M059J (cell line): ENCODE results near the gene FIG4. TPM values are rescaled to one million over a fixed set of nuclear protein-coding genes. Genes with fewer than 3 reads are reported as not detected.

ENCODE experiments used
- DNase-seq: peaks from one replicate; pipeline ENCODE4 v3.0.0-alpha.2; 2012; ENCODE audit warnings: low read depth
- total RNA-seq: library from RNA; depleted of rRNA; stranded (reverse); fragments of >200 nt; shearing (Covaris generic); gene quantifications from 2 replicates; pipeline ENCODE4 v1.2.3, GENCODE V29; 2014

The FIG4 gene
- total RNA-seq, 1 experiment from 2014 or later, result 15.4 TPM

DNA sequence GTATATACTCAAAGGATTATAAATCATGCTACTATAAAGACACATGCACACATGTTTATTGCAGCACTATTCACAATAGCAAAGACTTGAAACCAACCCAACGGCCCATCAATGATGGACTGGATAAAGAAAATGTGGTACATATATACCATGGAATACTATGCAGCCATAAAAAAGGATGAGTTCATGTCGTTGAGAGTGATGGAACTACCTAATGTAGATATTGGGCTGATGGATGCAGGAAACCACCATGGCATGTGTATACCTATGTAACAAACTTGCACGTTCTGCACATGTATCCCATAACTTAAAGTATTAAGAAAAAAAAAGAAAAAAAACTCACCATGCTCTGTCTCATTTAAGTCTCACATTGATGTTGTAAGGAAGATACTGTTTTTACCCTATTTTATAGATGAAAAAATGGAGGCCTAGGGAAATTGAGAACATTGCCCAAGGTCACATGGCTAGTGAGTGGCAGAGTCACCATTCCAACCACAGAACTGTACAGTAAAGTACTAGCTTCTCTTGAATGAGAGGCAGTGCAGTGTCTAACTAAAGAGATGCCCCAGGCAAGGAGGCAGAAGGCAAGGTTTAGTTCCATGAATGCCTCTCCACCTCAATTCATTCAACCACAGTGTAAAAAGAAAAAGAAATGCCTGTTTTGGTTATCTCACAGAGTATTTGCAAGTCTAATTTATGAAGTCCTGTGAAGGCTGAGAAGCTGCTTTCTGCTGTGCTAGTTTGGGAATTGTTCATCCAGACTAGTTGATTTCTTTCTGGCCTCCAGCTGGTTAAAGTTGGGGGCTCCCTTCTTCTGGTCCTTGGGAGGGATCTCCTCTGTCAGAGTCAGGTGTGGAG is 68.2 kb downstream of the FIG4 start:
- peak; percentile 66 for DNase-seq

- DNase-seq, result peak; percentile 63
Measured at GRCh38 chr6:109760208-109760607, 69.1 kb downstream of the FIG4 start.

GRCh38 chr6:109762166-109762565 is 71.1 kb downstream of the FIG4 start:
- no peak for DNase-seq

- DNase-seq, result peak; percentile 12
Measured at GRCh38 chr6:109762769-109763441, 71.8 kb downstream of the FIG4 start.

- DNase-seq, result no peak
Measured at GRCh38 chr6:109766167-109766566, 75.1 kb downstream of the FIG4 start.

- DNase-seq, result peak; percentile 65
Measured at GRCh38 chr6:109767961-109768360, 76.9 kb downstream of the FIG4 start.

GRCh38 chr6:109768485-109768884 is 77.4 kb downstream of the FIG4 start:
- peak; percentile 43 for DNase-seq

- no peak for DNase-seq
Measured at GRCh38 chr6:109769213-109769612, 78.1 kb downstream of the FIG4 start.

DNA sequence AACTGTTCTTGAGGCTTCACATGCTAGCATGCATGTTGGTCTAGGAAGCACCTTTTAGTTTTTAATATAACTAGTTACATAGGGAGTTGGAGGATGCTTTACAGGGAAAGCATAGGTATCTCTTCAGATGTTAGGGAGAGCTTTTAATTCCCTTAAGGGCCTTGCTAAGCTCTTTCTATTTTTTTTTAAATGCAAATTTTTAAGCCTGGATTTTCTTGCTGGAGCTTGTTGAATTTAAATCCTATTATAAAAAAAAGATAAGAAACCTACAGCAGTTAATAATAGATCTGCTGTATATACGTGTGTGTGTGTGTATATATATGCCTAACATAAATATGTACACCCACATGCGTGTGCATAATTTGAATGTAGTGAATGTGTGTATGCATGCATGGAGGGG is 79.0 kb downstream of the FIG4 start:
- DNase-seq, result no peak

GRCh38 chr6:109770779-109771178 is 79.7 kb downstream of the FIG4 start:
- no peak for DNase-seq

DNA sequence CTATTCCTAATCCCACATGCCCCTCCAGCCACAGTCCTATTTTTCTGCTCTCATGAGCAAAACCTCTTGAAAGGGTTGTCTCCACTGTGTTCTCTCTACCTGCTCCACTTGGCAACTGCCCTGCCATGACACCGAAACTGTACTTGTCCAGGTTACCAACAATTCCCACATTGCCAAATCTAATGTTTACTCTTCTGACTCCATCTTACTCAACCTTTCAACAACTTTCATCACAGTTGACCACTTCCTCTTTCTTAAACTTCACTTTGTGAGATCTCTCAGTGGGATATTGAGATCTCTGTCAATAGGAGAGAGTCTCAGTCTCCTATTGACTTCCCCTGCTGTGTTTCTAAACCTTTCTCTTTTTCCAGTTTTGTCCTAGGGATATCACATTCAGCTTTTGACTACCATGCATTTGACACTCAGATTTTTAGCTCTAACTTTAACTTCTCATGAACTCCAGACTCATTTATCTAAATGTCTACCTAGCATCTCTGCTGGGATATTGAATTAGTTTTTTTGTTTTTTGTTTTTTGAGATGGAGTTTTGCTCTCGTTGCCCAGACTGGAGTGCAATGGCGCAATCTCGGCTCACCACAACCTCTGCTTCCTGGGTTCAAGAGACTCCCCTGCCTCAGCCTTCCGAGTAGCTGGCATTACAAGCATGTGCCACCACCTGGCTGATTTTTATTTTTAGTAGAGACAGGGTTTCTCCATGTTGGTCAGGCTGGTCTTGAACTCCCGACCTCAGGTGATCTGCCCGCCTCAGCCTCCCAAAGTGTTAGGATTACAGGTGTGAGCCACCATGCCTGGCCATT is 81.1 kb downstream of the FIG4 start:
- DNase-seq, result peak; percentile 20

DNA sequence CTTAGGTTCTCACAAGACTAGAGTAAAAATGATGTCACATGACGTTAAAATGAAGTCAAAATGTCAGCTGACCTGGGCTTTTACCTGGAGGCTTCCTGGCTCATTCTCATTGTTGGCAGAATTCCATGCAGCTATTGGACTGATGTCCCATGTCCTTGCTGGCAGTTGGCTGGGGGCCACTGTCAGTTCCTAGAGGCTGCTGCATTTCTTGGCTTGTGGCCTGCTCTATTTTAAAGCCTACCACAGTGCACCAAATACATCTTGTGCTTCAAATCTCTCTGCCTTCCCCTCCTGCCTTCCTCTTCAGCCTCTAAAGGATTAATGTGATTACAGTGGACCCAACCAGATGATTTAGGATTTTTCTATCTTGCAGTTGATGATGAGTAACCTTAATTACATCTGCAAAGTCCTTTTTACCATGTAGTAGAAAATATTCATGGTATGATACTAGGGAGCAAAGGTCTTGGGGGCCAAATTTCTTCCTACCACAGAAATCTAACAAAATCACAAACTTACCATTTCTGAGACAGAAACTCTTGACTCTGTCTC is 81.9 kb downstream of the FIG4 start:
- DNase-seq, result peak; percentile 54

GRCh38 chr6:109781001-109781400 is 89.9 kb downstream of the FIG4 start:
- no peak for DNase-seq

DNA sequence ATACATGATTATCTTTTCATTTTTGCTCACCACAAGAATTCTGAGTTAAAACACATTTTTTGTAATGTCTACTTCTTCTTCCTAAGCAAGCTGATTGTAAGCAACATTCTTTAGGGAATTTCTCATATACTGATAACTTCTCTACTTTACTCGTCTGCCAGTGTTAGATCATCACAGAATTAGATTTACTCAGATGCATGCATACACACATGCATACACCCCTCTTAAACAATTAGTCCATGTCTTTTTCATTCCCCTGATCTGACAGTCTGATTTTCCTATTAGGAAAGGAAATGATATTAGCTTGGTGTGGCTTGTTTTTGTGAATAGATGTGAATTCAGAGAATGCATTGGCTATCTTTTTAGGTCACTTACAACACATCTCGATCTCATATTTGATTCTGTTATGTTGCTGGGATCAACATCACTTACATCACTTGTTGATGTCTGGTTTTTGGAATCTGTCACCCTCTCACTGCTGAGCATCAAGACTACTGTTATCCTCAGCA is 91.4 kb downstream of the FIG4 start:
- no peak for DNase-seq

DNA sequence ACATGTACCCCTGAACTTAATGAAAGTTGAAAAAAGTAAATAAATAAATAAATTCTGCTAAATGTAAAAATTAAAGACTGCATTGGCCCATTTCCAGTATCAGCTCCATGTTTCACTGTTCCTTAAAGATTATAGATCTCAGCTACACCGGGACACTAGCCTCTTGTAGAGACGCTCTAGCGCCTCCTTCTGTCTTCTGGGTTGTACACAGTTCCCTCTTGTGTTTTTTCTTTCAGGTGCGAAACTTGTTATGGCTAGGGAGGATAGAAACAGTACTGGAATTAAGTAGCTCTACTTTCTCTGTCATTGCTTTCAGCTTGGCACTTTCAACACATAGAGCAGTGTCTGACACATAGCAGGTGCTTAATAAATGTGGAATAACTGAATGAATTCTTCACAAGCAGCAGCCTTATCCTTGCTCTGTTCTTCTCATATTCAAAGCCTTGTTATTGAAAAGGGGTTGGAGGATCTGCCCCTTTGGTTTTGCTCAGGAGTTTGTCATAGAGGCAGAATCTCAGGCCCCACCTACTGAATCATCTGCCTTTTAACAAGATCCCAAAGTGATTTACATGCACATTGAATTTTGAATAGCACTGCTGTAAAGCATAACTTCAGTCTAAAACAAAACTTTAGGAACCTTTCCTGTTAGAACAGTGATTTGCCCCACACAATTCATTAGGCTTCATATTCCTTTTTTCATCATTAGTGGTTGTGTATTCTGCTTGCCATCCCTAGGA is 92.3 kb downstream of the FIG4 start:
- peak; percentile 12 for DNase-seq

DNA sequence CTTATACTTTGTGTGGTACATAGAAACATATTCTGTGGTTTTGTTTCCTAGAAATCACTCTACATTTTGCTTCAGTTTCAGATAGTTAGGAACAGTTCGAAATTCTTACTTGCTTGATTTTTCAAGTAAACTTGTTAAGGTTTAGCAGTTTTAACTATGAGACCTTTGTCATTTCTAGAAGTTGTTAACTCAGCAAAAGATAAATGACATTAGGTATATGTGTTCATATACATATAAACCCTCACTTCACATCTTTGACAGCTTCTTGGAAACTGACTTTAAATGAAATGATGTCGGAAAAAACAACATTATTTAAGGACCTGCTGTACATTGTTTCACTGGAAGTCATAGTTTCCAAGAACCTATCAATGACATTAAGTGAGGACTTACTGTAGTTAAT is 96.2 kb downstream of the FIG4 start:
- no peak for DNase-seq

DNA sequence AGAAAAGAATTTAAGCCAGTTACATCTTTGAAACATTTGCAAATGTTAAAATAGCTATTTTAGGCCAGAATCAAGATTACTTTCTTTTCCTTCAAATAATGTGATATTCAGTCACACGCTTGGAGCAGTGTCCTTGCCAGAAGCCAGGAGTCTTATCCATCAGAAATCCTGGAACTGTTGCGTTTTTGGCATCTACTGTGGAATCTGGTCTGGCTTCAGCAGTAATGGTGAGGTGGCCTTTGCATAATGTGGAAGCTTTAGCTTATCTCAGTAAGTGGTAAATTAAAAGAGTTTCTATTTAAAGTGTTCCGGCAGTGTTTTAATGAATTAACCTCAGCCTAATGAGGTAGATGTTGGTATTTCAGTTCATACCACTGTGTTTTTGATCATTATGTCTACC is 97.6 kb downstream of the FIG4 start:
- DNase-seq, result no peak

DNA sequence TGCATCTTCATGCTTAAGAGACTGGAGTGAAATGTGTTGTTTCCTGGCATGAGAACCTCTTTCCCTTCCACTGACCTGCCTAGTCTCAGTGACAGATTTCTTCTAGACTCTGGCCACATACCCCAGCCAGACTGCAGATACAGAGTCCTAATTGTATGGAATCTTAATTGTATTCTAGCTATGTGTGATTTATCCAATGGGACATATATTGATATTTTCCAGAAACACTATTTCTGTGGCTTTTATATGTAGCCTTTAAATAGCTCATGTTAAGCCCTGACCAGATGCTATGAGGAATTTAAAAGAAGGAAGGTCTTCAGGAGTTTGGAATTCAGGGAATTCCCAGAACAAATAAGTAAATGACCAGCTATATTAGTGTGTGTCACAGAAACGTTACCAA is 99.0 kb downstream of the FIG4 start:
- DNase-seq, result peak; percentile 49

- no peak for DNase-seq
Measured at GRCh38 chr6:109791301-109791700, 100.2 kb downstream of the FIG4 start.

- DNase-seq, result no peak
Measured at GRCh38 chr6:109793021-109793420, 101.9 kb downstream of the FIG4 start.

DNA sequence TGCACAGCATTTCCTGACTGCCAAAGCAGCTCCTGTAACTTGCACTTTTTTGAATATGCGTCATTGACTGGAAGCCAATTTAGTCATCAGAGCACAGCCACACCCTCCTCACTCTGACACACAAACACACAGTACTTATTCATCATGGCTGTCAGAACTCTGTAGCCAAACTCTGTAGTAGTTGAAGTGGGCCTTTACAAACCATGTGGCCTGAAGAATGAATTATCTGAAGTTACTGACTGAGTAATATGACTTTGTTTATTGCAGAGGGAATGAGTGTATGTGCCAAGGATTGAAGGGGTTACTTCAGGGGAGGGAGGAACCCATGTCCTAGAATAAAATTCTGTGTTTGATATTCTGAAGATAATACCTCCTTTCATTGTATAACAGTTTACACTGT is 102.7 kb downstream of the FIG4 start:
- DNase-seq, result peak; percentile 95
